Skin of body (tissue), 2 donors: Measurements from ENCODE around the gene ASAP3. TPM values are rescaled to one million over a fixed set of nuclear protein-coding genes. Genes with fewer than 3 reads are reported as not detected.

Source experiments
- DNase-seq: peaks from one replicate; lab custom pipeline; 2025; lab: John Stamatoyannopoulos, UW
- total RNA-seq: library from RNA; depleted of rRNA; stranded (reverse); fragments of >200 nt; gene quantifications from one replicate; pipeline ENCODE4 v1.2.3, GENCODE V29; 2014

The ASAP3 gene
- 46.0 TPM for total RNA-seq

DNA sequence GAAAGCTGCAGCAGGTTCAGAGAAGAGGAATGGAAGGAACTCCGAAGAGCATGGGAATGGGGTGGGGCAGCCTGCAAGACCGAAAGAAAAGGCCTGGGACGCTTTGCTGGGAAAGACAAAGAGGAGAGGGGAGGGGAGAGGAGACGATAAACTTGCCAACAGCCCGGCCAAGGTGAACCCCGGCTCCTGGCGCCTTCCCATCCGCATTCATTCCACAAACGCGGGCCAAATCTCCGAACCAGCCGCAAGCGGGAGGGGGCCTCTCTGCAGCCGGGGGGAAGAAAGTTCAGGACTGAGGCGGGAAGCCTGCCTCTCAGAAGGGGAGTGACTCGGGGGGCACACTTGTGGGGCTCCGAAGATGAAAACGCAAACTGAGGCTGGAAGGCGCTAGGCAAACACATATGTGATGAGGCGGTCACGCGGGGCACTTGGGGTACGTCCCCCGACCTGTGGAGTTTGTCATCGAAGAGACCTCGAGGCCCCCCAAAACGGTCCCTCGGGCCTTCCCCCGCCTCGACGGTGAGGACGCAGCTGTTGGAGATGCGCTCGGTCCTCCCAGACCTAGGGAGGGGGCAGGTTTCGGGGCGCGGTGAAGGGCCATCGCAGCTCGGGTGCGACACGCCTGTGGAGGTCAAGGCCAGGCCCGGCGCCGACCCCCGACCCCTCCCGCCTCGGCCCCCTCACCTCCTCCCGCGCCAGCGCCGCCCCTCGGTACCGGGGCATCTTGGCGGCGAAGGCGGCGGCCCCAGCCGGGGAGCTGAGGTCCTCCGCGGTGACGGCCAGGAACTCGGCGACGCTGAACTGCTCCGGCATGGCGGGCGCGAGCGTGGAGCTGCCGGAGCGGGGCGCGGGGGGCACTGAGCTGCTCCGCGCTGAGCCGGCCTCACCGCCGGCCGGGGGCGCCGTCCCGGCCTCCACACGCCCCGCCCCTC lies at the start of gene ASAP3:
ASAP3 (minus strand) TSS at position 859 of the 932 bp plus-strand sequence; CDS start at position 813, 46 bp downstream.
- DNase-seq, result peak; percentile 62

- no peak for DNase-seq
Observed at GRCh38 chr1:23533246-23534023, 49.5 kb upstream of the ASAP3 start.

DNA sequence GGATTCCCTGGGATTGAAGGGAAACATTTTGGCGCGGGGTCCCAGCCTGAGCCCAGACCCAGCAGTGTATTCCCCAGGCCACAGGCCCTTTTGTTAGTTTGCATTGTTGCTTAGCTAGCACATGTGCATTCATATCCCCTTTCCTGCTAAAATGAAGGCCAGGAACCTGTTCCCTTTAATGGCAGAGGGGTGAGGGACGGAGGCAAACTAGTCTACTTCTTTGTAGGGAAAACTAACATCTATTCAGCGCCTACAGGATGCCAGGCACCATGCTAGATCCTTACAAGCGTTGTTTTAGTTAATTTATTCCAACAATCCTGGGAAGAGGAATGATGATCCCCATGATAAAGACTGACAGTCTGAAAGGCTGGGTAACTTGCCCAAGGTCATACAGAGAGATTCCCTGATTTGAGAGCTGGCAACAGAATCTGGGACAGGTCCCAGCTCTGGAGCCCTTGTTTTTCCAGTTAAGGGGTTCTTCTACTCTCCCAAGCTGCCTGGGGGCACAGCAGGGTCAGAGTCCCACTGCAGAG lies 47.6 kb upstream of the ASAP3 start:
- DNase-seq, result no peak

- DNase-seq, result peak; percentile 75
Observed at GRCh38 chr1:23530747-23531561, 47.0 kb upstream of the ASAP3 start, which contains the start of gene E2F2. Gene E2F2, minus strand, starts transcription at chr1:23531233. Its CDS starts 440 bp downstream, at chr1:23530793.

GRCh38 chr1:23530087-23530746 lies 46.2 kb upstream of the ASAP3 start:
- no peak for DNase-seq

- no peak for DNase-seq
Observed at GRCh38 chr1:23529146-23530086, 45.4 kb upstream of the ASAP3 start.

DNA sequence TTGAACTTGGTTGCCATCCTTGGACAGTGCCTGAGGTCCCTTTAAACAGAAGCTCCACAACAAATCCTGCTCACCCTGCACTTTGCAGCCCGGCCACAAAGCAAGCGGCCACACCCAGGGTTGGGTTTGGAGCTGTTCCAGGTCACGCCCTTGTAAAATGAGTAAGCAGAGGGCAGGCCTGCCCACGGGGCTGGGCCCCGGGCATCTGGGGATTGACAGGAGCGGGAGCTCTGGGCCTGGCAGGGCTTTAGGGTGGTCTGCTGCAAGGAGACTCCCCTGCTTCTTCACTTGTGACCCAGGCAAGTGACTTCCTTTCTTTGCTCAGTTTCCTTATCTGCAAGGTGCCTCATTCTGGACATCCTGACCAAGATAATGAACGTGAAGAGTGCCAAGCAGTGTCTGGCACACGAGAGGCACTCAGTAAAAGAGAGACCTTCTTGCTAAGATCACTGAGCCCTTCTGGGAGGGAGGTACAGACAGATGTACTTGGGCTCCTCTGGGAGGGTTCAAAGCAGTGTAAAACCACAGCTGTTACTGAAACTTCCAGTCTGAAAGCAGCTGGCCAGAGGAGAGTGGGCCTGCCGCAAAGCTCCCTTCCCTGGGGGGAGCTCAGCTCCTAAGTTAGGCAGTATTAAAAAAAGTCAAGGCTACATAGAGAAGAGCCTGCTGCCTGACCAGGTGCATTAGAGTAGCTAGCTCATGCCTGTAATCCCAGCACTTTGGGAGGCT lies 44.4 kb upstream of the ASAP3 start:
- DNase-seq, result no peak

DNA sequence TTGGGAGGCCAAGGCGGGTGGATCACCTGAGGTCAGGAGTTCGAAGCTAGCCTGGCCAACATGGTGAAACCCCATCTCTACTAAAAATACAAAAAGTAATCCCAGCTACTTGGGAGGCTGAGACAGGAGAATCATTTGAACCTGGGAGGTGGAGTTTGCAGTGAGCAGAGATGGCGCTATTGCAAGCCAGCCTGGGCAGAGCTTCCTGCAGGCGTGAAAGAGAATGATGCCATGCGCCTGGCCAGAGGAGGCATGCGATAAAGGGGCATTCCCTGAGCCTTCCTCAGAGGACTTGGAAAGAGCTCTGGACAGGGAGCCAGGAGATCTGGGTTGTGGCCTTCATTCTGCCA lies 43.9 kb upstream of the ASAP3 start:
- no peak for DNase-seq

DNA sequence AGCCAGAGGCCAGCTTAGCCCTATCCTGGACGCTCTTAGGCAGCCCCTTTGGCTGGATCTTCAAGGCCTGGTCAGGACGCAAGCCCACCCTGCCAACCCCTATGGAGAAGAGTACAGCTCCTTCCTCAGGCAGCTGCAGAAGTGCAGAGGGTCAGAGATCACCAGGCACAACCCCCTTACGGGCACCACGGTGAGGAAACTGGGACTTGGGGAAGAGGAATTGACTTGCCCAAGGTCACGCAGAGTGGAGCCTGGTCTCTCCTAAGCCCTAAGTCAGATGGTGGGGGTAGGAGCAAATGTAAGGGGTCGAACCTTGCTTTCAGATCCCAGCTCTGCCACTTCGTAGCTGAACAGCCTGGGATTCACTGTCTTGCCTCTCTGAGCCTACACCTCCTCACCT lies 43.4 kb upstream of the ASAP3 start:
- DNase-seq, result no peak

DNA sequence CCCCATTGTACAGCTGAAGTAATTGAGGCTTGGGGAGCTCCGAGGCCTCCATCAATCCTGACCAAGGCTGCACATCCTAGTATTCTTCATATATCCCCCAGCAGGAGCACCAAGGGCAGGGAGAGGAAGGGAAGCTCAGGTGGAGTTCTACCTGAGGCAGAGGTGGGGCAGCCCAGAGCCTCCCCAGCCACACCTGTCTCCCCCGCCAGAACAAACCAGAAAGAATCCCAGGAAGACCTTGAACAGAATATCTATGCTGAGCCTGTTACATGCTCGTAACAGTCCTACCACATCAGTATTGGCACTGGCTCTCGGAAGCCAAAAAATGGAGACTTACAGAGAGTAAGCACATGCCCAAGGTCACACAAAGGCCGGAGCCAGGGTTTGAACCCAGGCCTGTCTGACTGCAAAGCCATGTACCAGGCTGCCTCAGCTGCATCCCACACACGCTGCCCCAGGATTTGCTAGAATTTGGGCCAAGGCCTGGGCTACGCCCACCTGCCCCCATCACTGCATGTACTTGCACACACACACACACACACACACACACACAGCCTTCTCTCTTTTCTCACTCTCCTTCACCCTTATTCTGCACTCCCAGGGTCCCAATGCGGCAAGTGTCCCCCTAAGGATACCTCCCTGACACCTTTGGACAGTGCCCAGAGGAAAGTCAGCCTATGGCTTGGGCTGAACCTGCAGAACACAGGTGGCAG lies 42.5 kb upstream of the ASAP3 start:
- no peak for DNase-seq

DNA sequence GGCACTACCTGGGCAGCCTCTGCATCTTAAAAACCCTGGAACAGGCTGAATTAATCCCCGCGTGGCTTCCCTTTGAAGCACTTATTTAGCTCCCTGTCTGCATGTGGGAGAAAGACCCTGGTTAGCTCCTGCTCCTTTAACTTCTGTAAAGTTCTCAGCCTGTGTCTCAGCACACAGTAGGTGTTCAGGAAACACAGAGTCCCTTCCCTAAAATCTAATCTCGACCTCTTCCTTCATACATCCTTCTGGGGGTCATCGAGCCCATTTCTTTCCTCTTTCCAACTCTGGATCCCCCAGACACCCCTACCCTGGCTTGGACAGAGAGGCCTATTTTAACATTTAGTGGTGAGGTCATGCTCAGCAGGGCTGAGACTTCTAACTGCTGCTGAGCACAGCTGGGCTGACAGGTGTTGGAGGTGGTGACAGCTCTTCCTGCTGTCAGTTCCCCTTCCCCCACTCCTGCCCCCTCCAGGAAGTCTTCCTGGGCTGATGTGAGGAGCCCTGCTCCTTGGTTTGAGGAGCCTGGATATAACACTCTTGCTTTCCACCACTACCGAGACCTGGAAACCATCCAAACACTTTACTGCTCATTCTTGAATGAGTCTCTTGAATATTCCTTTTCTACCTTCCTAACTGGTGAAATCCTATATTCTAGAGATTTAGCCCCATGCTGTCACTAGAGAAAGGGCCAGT lies 41.7 kb upstream of the ASAP3 start:
- DNase-seq, result no peak

GRCh38 chr1:23524716-23525401 lies 40.9 kb upstream of the ASAP3 start:
- no peak for DNase-seq

DNA sequence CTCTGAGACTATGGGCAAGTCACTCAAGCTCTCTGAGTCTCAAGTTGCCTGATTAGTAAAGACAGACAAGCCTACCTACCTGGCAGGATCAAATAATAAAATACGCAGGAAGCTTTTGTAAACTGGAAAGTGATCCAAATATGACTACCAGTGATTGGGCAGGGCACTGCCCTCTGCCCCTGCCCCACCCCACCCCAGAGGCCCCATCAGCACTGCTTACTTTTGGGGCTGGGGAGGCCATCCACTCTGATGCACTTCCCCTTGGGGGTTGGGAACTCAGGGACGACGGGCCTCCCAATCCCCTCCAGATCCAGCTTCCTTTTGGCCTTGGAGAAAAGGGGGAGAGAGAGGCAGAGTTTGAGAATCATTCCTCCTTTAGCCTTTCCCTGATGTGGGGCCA lies 40.2 kb upstream of the ASAP3 start:
- no peak for DNase-seq

- no peak for DNase-seq
Observed at GRCh38 chr1:23522244-23522982, 38.4 kb upstream of the ASAP3 start.

DNA sequence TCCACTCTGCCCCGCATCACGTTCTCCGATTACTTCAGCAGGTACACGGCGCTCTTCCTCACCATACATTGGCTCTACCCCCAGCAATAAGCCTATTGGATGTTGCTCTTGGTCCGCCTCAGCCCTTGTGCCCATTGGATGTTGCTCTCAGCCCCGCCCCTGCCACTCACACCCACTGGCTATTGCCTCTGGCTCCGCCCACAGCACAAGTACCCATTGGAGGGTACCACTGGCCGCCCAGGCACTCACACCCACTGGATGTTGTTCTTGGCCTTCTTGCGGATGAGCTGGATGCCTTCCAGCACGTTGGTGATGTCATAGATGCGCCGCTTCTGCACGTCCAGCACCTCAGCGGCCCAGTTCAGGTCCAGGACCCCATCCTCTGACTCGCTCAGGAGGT lies 37.6 kb upstream of the ASAP3 start:
- DNase-seq, result no peak

DNA sequence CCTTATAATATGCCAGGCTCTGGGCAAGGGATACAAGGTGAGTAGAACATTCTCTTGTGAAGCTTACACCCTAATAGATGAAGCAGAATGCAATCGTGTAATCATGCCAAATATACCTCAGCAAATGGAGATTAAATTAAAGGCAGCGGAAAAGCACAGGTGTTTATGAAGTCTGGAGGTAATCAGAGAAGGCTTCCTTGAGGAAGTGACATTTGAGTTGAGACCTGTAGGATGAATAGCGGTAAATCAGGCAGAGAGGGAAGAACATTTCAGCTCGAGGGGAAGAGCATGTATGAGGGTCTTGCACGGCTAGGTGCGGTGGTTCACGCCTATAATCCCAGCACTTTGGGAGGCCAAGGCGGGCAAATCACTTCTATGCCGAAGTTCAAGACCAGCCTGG lies 33.6 kb upstream of the ASAP3 start:
- DNase-seq, result no peak
